Mucosa of descending colon (tissue), 3 donors: Measurements from ENCODE around the gene ELMO1. TPM values are rescaled to one million over a fixed set of nuclear protein-coding genes. Genes with fewer than 3 reads are reported as not detected.

ENCODE experiments used
- ATAC-seq: fragments of 200-7000 bp; cut with Tn5 transposase; one replicate; pipeline ENCODE4 v1.9.1; 2020; ENCODE audit warnings: mild to moderate bottlenecking, moderate library complexity
- DNase-seq, 3 donors: peaks; one replicate each; pipeline ENCODE4 v3.0.0-alpha.2; 2020
- H3K36me3 ChIP-seq: fragments of 200-600 bp; one replicate; pipeline ENCODE4 v1.8.0; 2021; ENCODE audit warnings: low read depth, mild to moderate bottlenecking
- H3K4me1 ChIP-seq: fragments of 200-600 bp; one replicate; pipeline ENCODE4 v1.8.0; 2021; ENCODE audit warnings: low read depth, mild to moderate bottlenecking
- H3K4me3 ChIP-seq: fragments of 200-600 bp; one replicate; pipeline ENCODE4 v1.8.0; 2021; ENCODE audit warnings: mild to moderate bottlenecking
- H3K9me3 ChIP-seq: fragments of 200-600 bp; one replicate; pipeline ENCODE4 v1.8.0; 2021; ENCODE audit warnings: mild to moderate bottlenecking
- CTCF ChIP-seq: fragments of 200-600 bp; IDR thresholded peaks from one replicate; pipeline ENCODE4 v1.8.0; 2022; ENCODE audit warnings: antibody characterized with exemption, mild to moderate bottlenecking
- intact Hi-C, 2 donors: fragments of 100-400 bp; cut with DNase I in 1 of 2; cut with micrococcal nuclease in 1 of 2; formaldehyde crosslinking; loops; one replicate each; pipeline versions ENCODE4 v1.11.0 to v1.11.1; 2022; cut with DNase I, micrococcal nuclease
- total RNA-seq, 3 donors: library from RNA; stranded (reverse); fragmentation: NEBNext Ultra II Directional in 2 of 3; extraction: Animal tissue kit (Norgen Biotek cat#: 25700) in 2 of 3; gene quantifications; one replicate each; pipeline versions ENCODE4 v1.2.1 to v1.2.4, GENCODE V29; 2021 to 2023
- donor health status: DM: no; HTN: no; CAD: no; lungs with moderate emphysema.
- donor health status: DM: no; HTN: no; CAD: no.
- donor health status: DM: no; HTN: yes; CAD: no.

Gene ELMO1
- total RNA-seq, 3 donors from 2014 or later = 9.7 to 27.2 (median 18.2) TPM

GRCh38 chr7:36965625-36966024 lies 483.0 kb downstream of the ELMO1 start:
- ATAC-seq (peak; percentile 47), DNase-seq (no peak)
- H3K4me1 ChIP-seq = peaks cover 7% of the 10 kb centered on the region
- no peaks in the 10 kb centered on the region for H3K9me3 ChIP-seq
- no peak for TF ChIP-seq CTCF
- intact Hi-C loops = no loop called here
- H3K4me3 ChIP-seq = no peak overlapping the region
- no peaks in the 10 kb centered on the region for H3K36me3 ChIP-seq

- intact Hi-C loops = no loop called here
- Histone ChIP-seq H3K9me3 (no peaks in the 10 kb centered on the region), H3K36me3 (no peaks in the 10 kb centered on the region), H3K4me1 (peaks cover 7% of the 10 kb centered on the region), H3K4me3 (no peak overlapping the region)
- no peak for TF ChIP-seq CTCF
- no peak for DNase-seq
- ATAC-seq = no peak
Measured at GRCh38 chr7:36964297-36964696, 484.4 kb downstream of the ELMO1 start.

GRCh38 chr7:36962367-36962766 lies 486.3 kb downstream of the ELMO1 start:
- Histone ChIP-seq H3K4me1 (peaks cover 7% of the 10 kb centered on the region), H3K4me3 (no peak overlapping the region), H3K36me3 (no peaks in the 10 kb centered on the region), H3K9me3 (no peaks in the 10 kb centered on the region)
- DNase-seq (no peak), ATAC-seq (no peak)
- intact Hi-C loops = no loop called here
- no peak for TF ChIP-seq CTCF

GRCh38 chr7:36961693-36962092 lies 487.0 kb downstream of the ELMO1 start:
- DNase-seq (no peak), ATAC-seq (no peak)
- Histone ChIP-seq H3K4me1 (peaks cover 7% of the 10 kb centered on the region), H3K9me3 (no peaks in the 10 kb centered on the region), H3K36me3 (no peaks in the 10 kb centered on the region), H3K4me3 (no peak overlapping the region)
- TF ChIP-seq CTCF = no peak
- intact Hi-C loops = no loop called here

GRCh38 chr7:36961097-36961496 lies 487.6 kb downstream of the ELMO1 start:
- DNase-seq = no peak
- no peak for ATAC-seq
- TF ChIP-seq CTCF = no peak

GRCh38 chr7:36960105-36960504 lies 488.6 kb downstream of the ELMO1 start:
- no peaks in the 10 kb centered on the region for H3K4me1 ChIP-seq
- H3K9me3 ChIP-seq = no peaks in the 10 kb centered on the region
- ATAC-seq (no peak), DNase-seq (no peak)
- no peaks in the 10 kb centered on the region for H3K36me3 ChIP-seq
- no peak overlapping the region for H3K4me3 ChIP-seq
- no peak for TF ChIP-seq CTCF
- intact Hi-C loops = no loop called here

More at GRCh38 chr7:36961097-36961496, 487.6 kb downstream of the ELMO1 start:
- H3K36me3 ChIP-seq = no peaks in the 10 kb centered on the region
- H3K4me3 ChIP-seq = no peak overlapping the region
- H3K4me1 ChIP-seq = peaks cover 3% of the 10 kb centered on the region
- H3K9me3 ChIP-seq = no peaks in the 10 kb centered on the region
- intact Hi-C loops = no loop called here
